Liver (tissue), 9 donors: ENCODE results near the gene TBCD. TPM values are rescaled to one million over a fixed set of nuclear protein-coding genes. Genes with fewer than 3 reads are reported as not detected.

Source experiments
- DNase-seq: peaks from one replicate; pipeline ENCODE4 v3.0.0-alpha.2; 2017; ENCODE audit warnings: low spot score
- H3K27ac ChIP-seq, 2 donors: one replicate each; pipeline ENCODE4 v1.7.0; 2013; ENCODE audit warnings: inconsistent platforms in 2 of 2, low read length in 2 of 2, control low read depth in 1 of 2, low read depth in 1 of 2, mild to moderate bottlenecking in 1 of 2
- H3K27me3 ChIP-seq, 4 donors: one replicate each; pipeline versions ENCODE4 v1.6.1 to v1.7.0; 2013; ENCODE audit warnings: low read length in 3 of 4, inconsistent platforms in 1 of 4, mild to moderate bottlenecking in 1 of 4, moderate library complexity in 1 of 4; ENCODE audit not compliant: control insufficient read depth in 4 of 4, insufficient read depth in 4 of 4
- H3K36me3 ChIP-seq, 4 donors: one replicate each; pipeline versions ENCODE4 v1.6.1 to v1.7.0; 2013; ENCODE audit warnings: low read length in 3 of 4, mild to moderate bottlenecking in 3 of 4, low read depth in 1 of 4, moderate library complexity in 1 of 4; ENCODE audit not compliant: control insufficient read depth in 4 of 4, insufficient read depth in 3 of 4
- H3K4me1 ChIP-seq, 4 donors: one replicate each; pipeline versions ENCODE4 v1.6.1 to v1.7.0; 2013; ENCODE audit warnings: low read length in 3 of 4, mild to moderate bottlenecking in 3 of 4, moderate library complexity in 1 of 4; ENCODE audit not compliant: control insufficient read depth in 4 of 4, insufficient read depth in 4 of 4
- H3K4me3 ChIP-seq, 3 donors: one replicate each; pipeline versions ENCODE4 v1.6.1 to v1.7.0; 2013; ENCODE audit warnings: low read length in 3 of 3, control low read depth in 1 of 3, low read depth in 1 of 3, mild to moderate bottlenecking in 1 of 3
- H3K9ac ChIP-seq, 2 donors: one replicate each; pipeline ENCODE4 v1.7.0; 2013; ENCODE audit warnings: low read length in 2 of 2, mild to moderate bottlenecking in 2 of 2, moderate library complexity in 2 of 2, control low read depth in 1 of 2, low read depth in 1 of 2
- H3K9me3 ChIP-seq, 4 donors: one replicate each; pipeline versions ENCODE4 v1.6.1 to v1.7.0; 2013; ENCODE audit warnings: low read length in 3 of 4; ENCODE audit not compliant: control insufficient read depth in 4 of 4
- CTCF ChIP-seq: fragments of 150-350 bp; IDR thresholded peaks from 2 replicates; pipeline ENCODE4 v1.5.1; 2017; ENCODE audit warnings: improper control_type of control experiment, low read depth, low read length; ENCODE audit not compliant: missing input control
- EGR1 ChIP-seq, 2 donors: IDR thresholded peaks; 2 replicates each; pipeline ENCODE4 v1.6.1; 2016 to 2018; ENCODE audit warnings: antibody characterized with exemption in 2 of 2, low read depth in 2 of 2
- FOXA1 ChIP-seq: IDR thresholded peaks from 2 replicates; pipeline ENCODE4 v1.6.1; 2016; ENCODE audit warnings: antibody characterized with exemption
- FOXA2 ChIP-seq: IDR thresholded peaks from 2 replicates; pipeline ENCODE4 v1.6.1; 2016; ENCODE audit warnings: antibody characterized with exemption
- GABPA ChIP-seq, 2 donors: IDR thresholded peaks in 1 of 2; conservative IDR thresholded peaks in 1 of 2; 2 replicates each; pipeline ENCODE4 v1.6.1; 2016; ENCODE audit warnings: antibody characterized with exemption in 2 of 2, mild to moderate bottlenecking in 1 of 2, moderate library complexity in 1 of 2
- HNF4A ChIP-seq, 2 donors: conservative IDR thresholded peaks; 2 replicates each; pipeline ENCODE4 v1.6.1; 2016; ENCODE audit warnings: antibody characterized with exemption in 2 of 2, mild to moderate bottlenecking in 2 of 2
- HNF4G ChIP-seq: IDR thresholded peaks from 2 replicates; pipeline ENCODE4 v1.6.1; 2016; ENCODE audit warnings: antibody characterized with exemption
- JUND ChIP-seq, 2 donors: IDR thresholded peaks; 2 replicates each; pipeline ENCODE4 v1.6.1; 2016; ENCODE audit warnings: antibody characterized with exemption in 2 of 2
- NR2F2 ChIP-seq: IDR thresholded peaks from 2 replicates; pipeline ENCODE4 v1.6.1; 2016; ENCODE audit warnings: antibody characterized with exemption
- RAD21 ChIP-seq, 2 donors: IDR thresholded peaks; 2 replicates each; pipeline ENCODE4 v1.6.1; 2016; ENCODE audit warnings: antibody characterized with exemption in 2 of 2, mild to moderate bottlenecking in 2 of 2
- RXRA ChIP-seq, 2 donors: IDR thresholded peaks; 2 replicates each; pipeline ENCODE4 v1.6.1; 2017 to 2018; ENCODE audit warnings: antibody characterized with exemption in 2 of 2, mild to moderate bottlenecking in 1 of 2
- SP1 ChIP-seq: IDR thresholded peaks from 2 replicates; pipeline ENCODE4 v1.6.1; 2018; ENCODE audit warnings: antibody characterized with exemption, mild to moderate bottlenecking
- TAF1 ChIP-seq: conservative IDR thresholded peaks from 2 replicates; pipeline ENCODE4 v1.6.1; 2016; ENCODE audit warnings: antibody characterized with exemption, mild to moderate bottlenecking
- YY1 ChIP-seq: IDR thresholded peaks from 2 replicates; pipeline ENCODE4 v1.6.1; 2016; ENCODE audit warnings: antibody characterized with exemption, mild to moderate bottlenecking
- WGBS: extraction: QIAGEN DNeasy Blood & Tissue Kit; methylation state at CpG from one replicate; pipeline ENCODE4 v1.1.7; 2013; 5-methylcytosine and 5-hydroxymethylcytosine counted together
- polyA plus RNA-seq, 2 donors: library from polyadenylated mRNA; stranded (reverse) in 1 of 2; unstranded in 1 of 2; fragments of 200-250 nt in 1 of 2; fragments of >200 nt in 1 of 2; fragmentation: Nextera tagmentation in 1 of 2; extraction: Ambion mirVana in 1 of 2; gene quantifications; one replicate each; pipeline versions ENCODE4 v1.2.1 to v1.2.3, GENCODE V29; 2013 to 2015
- total RNA-seq, 2 donors: library from RNA; depleted of rRNA; stranded (reverse); fragments of >200 nt; gene quantifications; one replicate each; pipeline ENCODE4 v1.2.3, GENCODE V29; 2014
- TF ChIP-seq, protein P1 (sequence below): IDR thresholded peaks from 2 replicates; pipeline ENCODE4 v1.6.1; 2016; ENCODE audit warnings: antibody characterized with exemption
- TF ChIP-seq, protein P2 (sequence below): IDR thresholded peaks from 2 replicates; pipeline ENCODE4 v1.6.1; 2016; ENCODE audit warnings: antibody characterized with exemption
- TF ChIP-seq, protein P3 (sequence below): IDR thresholded peaks from 2 replicates; pipeline ENCODE4 v1.6.1; 2016; ENCODE audit warnings: antibody characterized with exemption, mild to moderate bottlenecking
- donor health status: healthy.
- donor health status: healthy.
- donor health status: healthy.
- donor health status: healthy.
- donor health status: healthy.

The TBCD gene
- total and polyA plus RNA-seq, 4 donors = 29.8 to 42.2 (median 33.0) TPM

GRCh38 chr17:82891911-82892310 is 140.0 kb downstream of the TBCD start:
- Histone ChIP-seq H3K4me1 (peaks cover 7 to 19% (median 17%) of the 10 kb centered on the region in 4 donors), H3K27ac (no peak overlapping the region)
- WGBS = 97% methylated on average over 10 of the region's 10 CpGs

DNA sequence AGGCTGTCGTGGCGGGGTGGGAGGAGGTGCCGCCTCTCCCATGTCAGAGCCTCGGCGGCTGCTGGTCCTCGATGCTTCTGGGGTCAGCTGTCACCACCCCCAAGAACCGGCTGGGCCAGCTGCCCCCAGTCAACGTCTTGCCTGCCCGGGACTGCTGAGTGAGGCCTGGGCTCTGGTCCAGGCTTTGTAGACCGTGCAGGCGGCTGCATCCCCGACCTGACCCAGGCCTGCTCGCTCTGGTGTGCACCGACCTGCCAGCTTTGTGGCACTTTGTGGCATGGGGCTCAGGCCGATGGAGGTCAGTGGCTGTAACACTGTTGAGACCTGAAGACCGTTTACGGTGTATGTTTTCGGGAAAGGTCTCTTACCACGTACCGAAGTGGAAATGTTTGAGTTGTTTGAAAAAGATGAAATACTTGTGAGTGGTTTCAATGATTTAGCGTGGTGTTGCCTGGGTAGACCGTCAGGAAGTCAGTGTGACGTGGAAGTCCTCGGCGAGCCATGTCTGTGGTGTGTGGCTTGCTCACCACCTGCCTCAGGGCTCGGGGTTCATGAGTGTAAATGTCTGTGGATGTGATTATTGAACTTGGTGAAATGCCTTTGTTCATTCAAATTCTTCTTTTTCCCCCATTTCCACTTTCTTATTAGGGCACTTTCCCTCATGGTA is 141.2 kb downstream of the TBCD start:
- 77% methylated on average over 26 of the region's 26 CpGs for WGBS
- Histone ChIP-seq H3K9ac (no peak overlapping the region), H3K27me3 (no peaks in the 10 kb centered on the region), H3K36me3 (no peaks in the 10 kb centered on the region), H3K27ac (no peak overlapping the region), H3K9me3 (no peaks in the 10 kb centered on the region), H3K4me1 (peaks cover 7 to 19% (median 17%) of the 10 kb centered on the region in 4 donors), H3K4me3 (no peak overlapping the region)
- TF ChIP-seq NR2F2 (no peak), HNF4G (no peak), EGR1 (IDR thresholded peaks at IDR 0.05; ENCODE audit: low read depth in 2 of 2) (no peak), TAF1 (no peak), FOXA1 (no peak), YY1 (no peak), GABPA (IDR thresholded peaks at IDR 0.05 in 1 of 2, conservative IDR thresholded peaks at IDR 0.05 in 1 of 2) (no peak), CTCF (no peak), RXRA (IDR thresholded peaks at IDR 0.05) (no peak)
- TF ChIP-seq, protein P1, sequence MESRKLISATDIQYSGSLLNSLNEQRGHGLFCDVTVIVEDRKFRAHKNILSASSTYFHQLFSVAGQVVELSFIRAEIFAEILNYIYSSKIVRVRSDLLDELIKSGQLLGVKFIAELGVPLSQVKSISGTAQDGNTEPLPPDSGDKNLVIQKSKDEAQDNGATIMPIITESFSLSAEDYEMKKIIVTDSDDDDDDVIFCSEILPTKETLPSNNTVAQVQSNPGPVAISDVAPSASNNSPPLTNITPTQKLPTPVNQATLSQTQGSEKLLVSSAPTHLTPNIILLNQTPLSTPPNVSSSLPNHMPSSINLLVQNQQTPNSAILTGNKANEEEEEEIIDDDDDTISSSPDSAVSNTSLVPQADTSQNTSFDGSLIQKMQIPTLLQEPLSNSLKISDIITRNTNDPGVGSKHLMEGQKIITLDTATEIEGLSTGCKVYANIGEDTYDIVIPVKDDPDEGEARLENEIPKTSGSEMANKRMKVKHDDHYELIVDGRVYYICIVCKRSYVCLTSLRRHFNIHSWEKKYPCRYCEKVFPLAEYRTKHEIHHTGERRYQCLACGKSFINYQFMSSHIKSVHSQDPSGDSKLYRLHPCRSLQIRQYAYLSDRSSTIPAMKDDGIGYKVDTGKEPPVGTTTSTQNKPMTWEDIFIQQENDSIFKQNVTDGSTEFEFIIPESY = no peak
- TF ChIP-seq, protein P2, sequence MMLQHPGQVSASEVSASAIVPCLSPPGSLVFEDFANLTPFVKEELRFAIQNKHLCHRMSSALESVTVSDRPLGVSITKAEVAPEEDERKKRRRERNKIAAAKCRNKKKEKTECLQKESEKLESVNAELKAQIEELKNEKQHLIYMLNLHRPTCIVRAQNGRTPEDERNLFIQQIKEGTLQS = no peak
- DNase-seq = no peak

More at GRCh38 chr17:82891911-82892310, 140.0 kb downstream of the TBCD start:
- H3K36me3 ChIP-seq = no peaks in the 10 kb centered on the region
- no peak overlapping the region for H3K9ac ChIP-seq
- no peaks in the 10 kb centered on the region for H3K27me3 ChIP-seq
- no peak overlapping the region for H3K4me3 ChIP-seq
- TF ChIP-seq SP1 (no peak), HNF4G (no peak), TAF1 (no peak), FOXA1 (no peak)
- no peaks in the 10 kb centered on the region for H3K9me3 ChIP-seq
- DNase-seq = no peak

GRCh38 chr17:82893779-82894178 is 141.9 kb downstream of the TBCD start:
- no peak overlapping the region for H3K4me3 ChIP-seq
- no peak overlapping the region for H3K9ac ChIP-seq
- no peak overlapping the region for H3K27ac ChIP-seq
- H3K36me3 ChIP-seq = peaks cover 0 to 2% (median 0%) of the 10 kb centered on the region in 4 donors
- peaks cover 3 to 16% (median 13%) of the 10 kb centered on the region in 4 donors for H3K4me1 ChIP-seq
- H3K9me3 ChIP-seq = no peaks in the 10 kb centered on the region
- no peak for DNase-seq
- 71% methylated on average over 10 of the region's 10 CpGs for WGBS
- no peaks in the 10 kb centered on the region for H3K27me3 ChIP-seq
- TF ChIP-seq, protein P3, sequence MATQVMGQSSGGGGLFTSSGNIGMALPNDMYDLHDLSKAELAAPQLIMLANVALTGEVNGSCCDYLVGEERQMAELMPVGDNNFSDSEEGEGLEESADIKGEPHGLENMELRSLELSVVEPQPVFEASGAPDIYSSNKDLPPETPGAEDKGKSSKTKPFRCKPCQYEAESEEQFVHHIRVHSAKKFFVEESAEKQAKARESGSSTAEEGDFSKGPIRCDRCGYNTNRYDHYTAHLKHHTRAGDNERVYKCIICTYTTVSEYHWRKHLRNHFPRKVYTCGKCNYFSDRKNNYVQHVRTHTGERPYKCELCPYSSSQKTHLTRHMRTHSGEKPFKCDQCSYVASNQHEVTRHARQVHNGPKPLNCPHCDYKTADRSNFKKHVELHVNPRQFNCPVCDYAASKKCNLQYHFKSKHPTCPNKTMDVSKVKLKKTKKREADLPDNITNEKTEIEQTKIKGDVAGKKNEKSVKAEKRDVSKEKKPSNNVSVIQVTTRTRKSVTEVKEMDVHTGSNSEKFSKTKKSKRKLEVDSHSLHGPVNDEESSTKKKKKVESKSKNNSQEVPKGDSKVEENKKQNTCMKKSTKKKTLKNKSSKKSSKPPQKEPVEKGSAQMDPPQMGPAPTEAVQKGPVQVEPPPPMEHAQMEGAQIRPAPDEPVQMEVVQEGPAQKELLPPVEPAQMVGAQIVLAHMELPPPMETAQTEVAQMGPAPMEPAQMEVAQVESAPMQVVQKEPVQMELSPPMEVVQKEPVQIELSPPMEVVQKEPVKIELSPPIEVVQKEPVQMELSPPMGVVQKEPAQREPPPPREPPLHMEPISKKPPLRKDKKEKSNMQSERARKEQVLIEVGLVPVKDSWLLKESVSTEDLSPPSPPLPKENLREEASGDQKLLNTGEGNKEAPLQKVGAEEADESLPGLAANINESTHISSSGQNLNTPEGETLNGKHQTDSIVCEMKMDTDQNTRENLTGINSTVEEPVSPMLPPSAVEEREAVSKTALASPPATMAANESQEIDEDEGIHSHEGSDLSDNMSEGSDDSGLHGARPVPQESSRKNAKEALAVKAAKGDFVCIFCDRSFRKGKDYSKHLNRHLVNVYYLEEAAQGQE = no peak
- TF ChIP-seq YY1 = no peak
- no peak for TF ChIP-seq FOXA1
- no peak for TF ChIP-seq JUND (IDR thresholded peaks at IDR 0.05)
- TF ChIP-seq, protein P2 = no peak
- TF ChIP-seq CTCF = no peak
- no peak for TF ChIP-seq SP1
- TF ChIP-seq HNF4A (conservative IDR thresholded peaks at IDR 0.05) = no peak
- no peak for TF ChIP-seq TAF1
- TF ChIP-seq RAD21 (IDR thresholded peaks at IDR 0.05) = no peak
- no peak for TF ChIP-seq FOXA2
